PC-9 (cell line): ENCODE results near the gene COTL1.

Experiments
- EZH2 ChIP-seq: fragments of 200-600 bp; sonication (generic); IDR thresholded peaks from 2 replicates; pipeline ENCODE4 v1.8.0; 2017; ENCODE audit warnings: antibody characterized with exemption, low read depth
- TF ChIP-seq, protein P1 (sequence below): fragments of 200-600 bp; sonication (generic); conservative IDR thresholded peaks from 2 replicates; pipeline ENCODE4 v1.6.1; 2017; ENCODE audit warnings: mixed run types, antibody characterized with exemption, mild to moderate bottlenecking, moderate library complexity

DNA sequence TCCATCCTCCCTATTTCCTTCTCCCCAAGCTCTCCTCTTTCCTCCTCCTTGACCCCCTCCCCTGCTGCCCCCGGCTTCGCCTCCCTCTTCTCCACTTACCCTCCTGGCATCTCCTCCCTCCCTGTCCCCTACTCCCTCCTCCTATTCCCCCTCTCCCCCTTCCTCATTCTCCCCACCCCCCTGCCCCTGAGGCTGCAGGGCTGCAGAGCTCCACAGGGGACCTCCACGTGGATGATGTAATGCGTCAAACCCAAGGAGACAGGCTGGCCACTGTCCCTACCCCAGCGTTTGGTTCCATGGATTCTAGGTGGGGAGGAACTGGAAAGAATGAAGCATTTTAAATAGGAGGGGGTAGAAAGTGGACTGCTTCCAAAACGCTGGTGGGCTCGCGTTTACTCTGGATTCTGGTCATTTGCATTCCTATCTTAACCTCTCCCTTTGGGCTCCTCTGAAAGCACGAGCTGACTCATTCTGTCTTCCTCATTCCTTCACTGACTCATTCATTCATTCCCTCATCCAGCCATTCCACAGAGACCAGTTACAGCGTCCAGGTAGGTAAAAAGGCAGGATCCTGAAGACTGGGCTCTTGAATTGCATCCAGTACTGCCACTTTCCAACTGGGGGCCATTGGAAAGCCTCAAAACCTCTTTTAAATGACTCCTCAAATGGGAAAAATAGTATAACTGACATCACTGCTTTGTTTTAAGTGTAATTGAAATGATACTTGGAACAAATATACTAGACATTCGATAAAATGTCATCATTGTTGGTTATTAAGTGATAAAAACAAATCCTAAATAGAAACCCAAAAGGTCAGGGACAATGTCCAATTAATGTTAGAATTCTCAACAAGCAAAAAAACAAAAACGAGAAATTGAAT is 943 bp upstream of the COTL1 start:
- TF ChIP-seq, protein P1, sequence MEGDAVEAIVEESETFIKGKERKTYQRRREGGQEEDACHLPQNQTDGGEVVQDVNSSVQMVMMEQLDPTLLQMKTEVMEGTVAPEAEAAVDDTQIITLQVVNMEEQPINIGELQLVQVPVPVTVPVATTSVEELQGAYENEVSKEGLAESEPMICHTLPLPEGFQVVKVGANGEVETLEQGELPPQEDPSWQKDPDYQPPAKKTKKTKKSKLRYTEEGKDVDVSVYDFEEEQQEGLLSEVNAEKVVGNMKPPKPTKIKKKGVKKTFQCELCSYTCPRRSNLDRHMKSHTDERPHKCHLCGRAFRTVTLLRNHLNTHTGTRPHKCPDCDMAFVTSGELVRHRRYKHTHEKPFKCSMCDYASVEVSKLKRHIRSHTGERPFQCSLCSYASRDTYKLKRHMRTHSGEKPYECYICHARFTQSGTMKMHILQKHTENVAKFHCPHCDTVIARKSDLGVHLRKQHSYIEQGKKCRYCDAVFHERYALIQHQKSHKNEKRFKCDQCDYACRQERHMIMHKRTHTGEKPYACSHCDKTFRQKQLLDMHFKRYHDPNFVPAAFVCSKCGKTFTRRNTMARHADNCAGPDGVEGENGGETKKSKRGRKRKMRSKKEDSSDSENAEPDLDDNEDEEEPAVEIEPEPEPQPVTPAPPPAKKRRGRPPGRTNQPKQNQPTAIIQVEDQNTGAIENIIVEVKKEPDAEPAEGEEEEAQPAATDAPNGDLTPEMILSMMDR: no peak; the same call in 1 of the 2 replicates
- no peak for TF ChIP-seq EZH2
